ENCODE data around the gene IFNAR1. TPM values are rescaled to one million over a fixed set of nuclear protein-coding genes. Genes with fewer than 3 reads are reported as not detected.
A peak's percentile ranks its signal among the peaks of the same experiment; 100 is the strongest.

IFNAR1 gene
- polyA plus RNA-seq, 1 experiment = 11.4 TPM

DNA sequence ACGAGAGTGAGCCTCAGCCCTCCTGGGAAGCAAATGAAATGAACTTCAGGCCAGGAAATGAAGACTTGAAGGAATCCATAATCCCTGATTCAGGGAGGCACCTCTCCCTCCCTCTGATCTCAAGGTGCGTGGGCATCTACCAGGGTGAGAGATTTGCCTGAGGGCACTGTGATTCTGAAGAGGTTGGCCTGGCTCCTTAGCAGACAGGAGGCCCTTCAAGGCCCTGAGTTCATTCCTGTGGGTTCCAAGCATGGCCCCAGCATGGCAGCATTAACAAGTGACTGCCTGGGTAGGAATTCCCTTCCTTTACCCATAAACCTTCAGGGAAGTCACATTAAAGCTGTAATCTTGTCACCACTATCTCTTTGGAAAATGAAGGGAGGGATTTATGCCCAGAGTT is 48.7 kb downstream of the IFNAR1 start:
- H3K4me3 ChIP-seq (ENCODE audit: low read depth, low read length) = no peak overlapping the region
- CTCF ChIA-PET = interaction anchor here (0.7 to 4.5 kb wide), 5 partner anchors 12 to 174 kb away, joined by 3 to 30 read pairs (median 3); no protein-coding TSS in a partner anchor
- H3K27me3 ChIP-seq (ENCODE audit: control insufficient read depth, insufficient read depth, low read length) = no peaks in the 10 kb centered on the region
- no peak for DNase-seq (ENCODE audit: low read depth)
- H3K36me3 ChIP-seq (ENCODE audit: control insufficient read depth, insufficient read depth, low read length) = no peaks in the 10 kb centered on the region
- TF ChIP-seq, protein P1, sequence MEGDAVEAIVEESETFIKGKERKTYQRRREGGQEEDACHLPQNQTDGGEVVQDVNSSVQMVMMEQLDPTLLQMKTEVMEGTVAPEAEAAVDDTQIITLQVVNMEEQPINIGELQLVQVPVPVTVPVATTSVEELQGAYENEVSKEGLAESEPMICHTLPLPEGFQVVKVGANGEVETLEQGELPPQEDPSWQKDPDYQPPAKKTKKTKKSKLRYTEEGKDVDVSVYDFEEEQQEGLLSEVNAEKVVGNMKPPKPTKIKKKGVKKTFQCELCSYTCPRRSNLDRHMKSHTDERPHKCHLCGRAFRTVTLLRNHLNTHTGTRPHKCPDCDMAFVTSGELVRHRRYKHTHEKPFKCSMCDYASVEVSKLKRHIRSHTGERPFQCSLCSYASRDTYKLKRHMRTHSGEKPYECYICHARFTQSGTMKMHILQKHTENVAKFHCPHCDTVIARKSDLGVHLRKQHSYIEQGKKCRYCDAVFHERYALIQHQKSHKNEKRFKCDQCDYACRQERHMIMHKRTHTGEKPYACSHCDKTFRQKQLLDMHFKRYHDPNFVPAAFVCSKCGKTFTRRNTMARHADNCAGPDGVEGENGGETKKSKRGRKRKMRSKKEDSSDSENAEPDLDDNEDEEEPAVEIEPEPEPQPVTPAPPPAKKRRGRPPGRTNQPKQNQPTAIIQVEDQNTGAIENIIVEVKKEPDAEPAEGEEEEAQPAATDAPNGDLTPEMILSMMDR (IDR thresholded peaks at IDR 0.05; ENCODE audit: insufficient read depth, low read depth, low read length) = no peak
- POLR2A ChIA-PET = no interaction called here

DNA sequence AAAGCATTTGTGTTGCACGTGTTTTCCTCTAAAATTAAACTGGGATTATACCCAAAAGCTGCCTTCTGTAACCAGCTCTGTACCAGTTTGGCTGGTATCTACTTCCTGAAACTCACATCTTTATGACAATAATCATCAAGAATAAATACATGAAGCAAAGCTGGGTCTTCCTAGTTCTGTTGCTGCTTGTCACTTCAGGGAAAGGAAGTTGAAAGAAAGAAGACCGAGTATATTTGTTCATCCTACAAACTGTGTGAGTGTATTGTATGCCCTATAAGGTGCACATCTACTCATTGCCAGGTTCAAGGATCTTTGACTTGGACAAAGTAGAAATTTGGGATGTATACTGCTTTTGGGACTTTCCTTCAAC is 49.3 kb downstream of the IFNAR1 start:
- Histone ChIP-seq H3K27me3 (ENCODE audit: control insufficient read depth, insufficient read depth, low read length) (no peaks in the 10 kb centered on the region), H3K36me3 (ENCODE audit: control insufficient read depth, insufficient read depth, low read length) (no peaks in the 10 kb centered on the region), H3K4me3 (ENCODE audit: low read depth, low read length) (no peak overlapping the region)
- TF ChIP-seq, protein P1 (IDR thresholded peaks at IDR 0.05; ENCODE audit: insufficient read depth, low read depth, low read length) = no peak
- ChIA-PET POLR2A (no interaction called here), CTCF (interaction anchor here (0.7 to 4.5 kb wide), 5 partner anchors 13 to 174 kb away, joined by 3 to 30 read pairs (median 3); no protein-coding TSS in a partner anchor)
- DNase-seq (ENCODE audit: low read depth) = no peak

DNA sequence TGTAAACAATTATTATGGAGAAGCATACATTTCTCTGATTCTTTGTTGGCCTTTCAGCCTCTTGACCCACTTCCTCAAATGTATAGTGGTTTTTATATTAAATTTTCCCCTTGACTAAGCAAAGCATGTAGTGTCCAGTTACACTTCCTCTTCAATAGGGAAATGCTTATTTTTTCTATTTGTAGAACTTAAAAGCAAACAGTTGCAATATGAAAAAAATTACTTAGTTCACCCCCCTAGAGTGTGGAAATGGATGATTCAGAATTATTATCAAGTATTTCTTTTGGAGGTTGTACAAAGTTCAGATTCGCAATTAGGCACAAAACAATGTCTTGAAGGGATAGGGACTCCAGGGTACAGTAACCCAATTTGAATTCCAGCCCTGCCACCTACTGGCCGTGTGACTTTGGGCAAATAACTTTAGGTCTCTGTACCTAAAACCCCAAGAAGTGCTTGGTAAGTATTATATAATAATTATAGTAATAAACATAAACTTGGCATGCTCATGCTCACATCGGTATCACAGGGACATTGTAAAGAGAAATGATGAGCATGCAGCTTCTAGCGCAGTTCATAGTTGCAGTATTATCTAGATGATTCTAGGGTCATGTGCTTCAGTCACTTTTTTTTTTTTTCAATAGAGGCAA is 49.8 kb downstream of the IFNAR1 start:
- H3K27me3 ChIP-seq (ENCODE audit: control insufficient read depth, insufficient read depth, low read length) = no peaks in the 10 kb centered on the region
- POLR2A ChIA-PET = no interaction called here
- CTCF ChIA-PET = interaction anchor here (0.6 to 4.5 kb wide), 7 partner anchors 13 to 536 kb away, joined by 3 to 30 read pairs (median 4); no protein-coding TSS in a partner anchor
- H3K36me3 ChIP-seq (ENCODE audit: control insufficient read depth, insufficient read depth, low read length) = no peaks in the 10 kb centered on the region
- TF ChIP-seq, protein P1 (IDR thresholded peaks at IDR 0.05; ENCODE audit: insufficient read depth, low read depth, low read length) = peak; percentile 69
- no peak for DNase-seq (ENCODE audit: low read depth)
- H3K4me3 ChIP-seq (ENCODE audit: low read depth, low read length) = no peak overlapping the region

DNA sequence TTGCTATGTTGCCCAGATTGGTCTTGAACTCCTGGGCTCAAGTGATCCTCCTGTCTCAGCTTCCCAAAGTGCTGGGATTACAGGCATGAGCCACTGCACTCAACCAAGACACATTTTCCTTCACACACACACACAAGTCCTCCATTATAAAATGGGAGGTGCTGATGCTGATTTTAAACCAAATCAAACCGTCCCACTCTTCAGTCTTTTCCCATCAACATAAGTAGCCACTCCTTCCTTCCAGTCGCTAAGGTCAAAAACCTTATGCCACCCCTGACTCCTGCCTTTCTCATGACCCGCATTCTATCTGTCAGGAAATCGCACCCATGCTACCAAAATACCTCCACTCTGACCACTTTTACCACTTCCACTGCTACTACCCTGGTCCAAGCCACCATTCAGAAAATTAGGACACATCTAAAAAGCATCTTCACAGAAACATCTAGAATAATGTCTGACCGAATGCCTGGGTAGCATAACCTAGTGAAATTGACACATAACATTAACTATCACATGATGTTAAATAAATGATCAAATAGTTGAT is 50.4 kb downstream of the IFNAR1 start:
- no peak overlapping the region for H3K4me3 ChIP-seq (ENCODE audit: low read depth, low read length)
- ChIA-PET POLR2A (no interaction called here), CTCF (interaction anchor here (0.6 to 4.5 kb wide), 6 partner anchors 14 to 537 kb away, joined by 3 to 30 read pairs (median 4); no protein-coding TSS in a partner anchor)
- no peaks in the 10 kb centered on the region for H3K36me3 ChIP-seq (ENCODE audit: control insufficient read depth, insufficient read depth, low read length)
- TF ChIP-seq, protein P1 (IDR thresholded peaks at IDR 0.05; ENCODE audit: insufficient read depth, low read depth, low read length) = no peak
- H3K27me3 ChIP-seq (ENCODE audit: control insufficient read depth, insufficient read depth, low read length) = no peaks in the 10 kb centered on the region
- DNase-seq (ENCODE audit: low read depth) = no peak

DNA sequence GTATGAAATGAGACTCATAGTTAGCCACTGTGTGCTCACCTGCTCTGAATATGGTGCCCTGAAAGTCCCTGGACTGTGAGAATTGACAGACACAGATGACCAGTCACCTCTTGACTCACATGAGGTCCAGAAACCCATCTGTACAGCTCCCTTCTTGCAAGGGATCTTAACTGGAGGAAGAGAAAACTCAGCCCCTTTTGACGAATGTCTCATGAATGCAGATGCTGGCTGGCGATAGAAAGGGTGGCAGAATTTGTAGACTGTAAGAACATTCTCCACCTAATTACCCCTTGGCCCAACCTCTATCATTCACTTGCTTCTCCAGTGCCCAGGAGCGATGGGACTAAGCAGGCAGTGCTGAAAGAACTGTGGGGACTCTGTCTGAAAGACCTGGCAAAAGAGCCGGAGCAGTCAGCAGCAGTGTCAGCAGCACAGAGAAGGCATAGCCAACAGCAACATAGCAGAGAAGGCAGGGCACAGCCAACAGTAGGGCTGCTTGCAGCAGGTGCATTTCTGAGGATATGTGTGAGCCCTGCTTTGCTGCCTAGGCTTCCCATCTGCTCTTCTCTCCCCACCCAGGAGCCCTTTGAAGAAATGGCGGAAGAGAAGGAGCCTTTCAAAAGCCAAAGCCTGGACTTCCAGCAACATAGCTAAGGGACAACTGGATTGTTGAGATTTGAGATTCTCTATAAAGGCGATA is 52.6 kb downstream of the IFNAR1 start:
- no peak for DNase-seq (ENCODE audit: low read depth)
- ChIA-PET POLR2A (no interaction called here), CTCF (interaction anchor here (0.9 to 4.5 kb wide), 6 partner anchors 16 to 180 kb away, joined by 3 to 30 read pairs (median 6); no protein-coding TSS in a partner anchor)
- Histone ChIP-seq H3K27me3 (ENCODE audit: control insufficient read depth, insufficient read depth, low read length) (no peaks in the 10 kb centered on the region), H3K4me3 (ENCODE audit: low read depth, low read length) (no peak overlapping the region), H3K36me3 (ENCODE audit: control insufficient read depth, insufficient read depth, low read length) (no peaks in the 10 kb centered on the region)
- TF ChIP-seq, protein P1 (IDR thresholded peaks at IDR 0.05; ENCODE audit: insufficient read depth, low read depth, low read length) = no peak
